ENCODE results near the gene HHIPL1.
"Not testable (repeated sequence)": the region's sequence is repeated elsewhere in the genome, so short reads cannot be mapped to it uniquely, and the experiment has no call there.

HHIPL1 gene

GRCh38 chr14:99633141-99633540 lies 11.8 kb upstream of the HHIPL1 start:
- in situ Hi-C loops (cut with MboI; ENCODE audit: low sequenced_read_pairs), result no loop called here

GRCh38 chr14:99633918-99634317 lies 11.0 kb upstream of the HHIPL1 start:
- in situ Hi-C loops (cut with MboI; ENCODE audit: low sequenced_read_pairs), result no loop called here

GRCh38 chr14:99634443-99634842 lies 10.5 kb upstream of the HHIPL1 start:
- in situ Hi-C loops (cut with MboI; ENCODE audit: low sequenced_read_pairs), result no loop called here

- in situ Hi-C loops (cut with MboI; ENCODE audit: low sequenced_read_pairs), result no loop called here
Measured at GRCh38 chr14:99635116-99635515, 9.8 kb upstream of the HHIPL1 start.

- in situ Hi-C loops (cut with MboI; ENCODE audit: low sequenced_read_pairs), result no loop called here
Measured at GRCh38 chr14:99636487-99636886, 8.4 kb upstream of the HHIPL1 start.

- in situ Hi-C loops (cut with MboI; ENCODE audit: low sequenced_read_pairs), result no loop called here
Measured at GRCh38 chr14:99637624-99638023, 7.3 kb upstream of the HHIPL1 start.

- in situ Hi-C loops (cut with MboI; ENCODE audit: low sequenced_read_pairs), result not testable (repeated sequence)
Measured at GRCh38 chr14:99642771-99643170, 2.2 kb upstream of the HHIPL1 start.

- in situ Hi-C loops (cut with MboI; ENCODE audit: low sequenced_read_pairs), result no loop called here
Measured at GRCh38 chr14:99643343-99643742, 1.6 kb upstream of the HHIPL1 start.

GRCh38 chr14:99644035-99644587 lies 818 bp upstream of the HHIPL1 start:
- in situ Hi-C loops (cut with MboI; ENCODE audit: low sequenced_read_pairs), result no loop called here

- in situ Hi-C loops (cut with MboI; ENCODE audit: low sequenced_read_pairs), result no loop called here
Measured at GRCh38 chr14:99645545-99646505, 896 bp downstream of the HHIPL1 start.

- in situ Hi-C loops (cut with MboI; ENCODE audit: low sequenced_read_pairs), result no loop called here
Measured at GRCh38 chr14:99647411-99647810, 2.5 kb downstream of the HHIPL1 start.

- in situ Hi-C loops (cut with MboI; ENCODE audit: low sequenced_read_pairs), result no loop called here
Measured at GRCh38 chr14:99648027-99648784, 3.3 kb downstream of the HHIPL1 start.

GRCh38 chr14:99649219-99649618 lies 4.3 kb downstream of the HHIPL1 start:
- in situ Hi-C loops (cut with MboI; ENCODE audit: low sequenced_read_pairs), result no loop called here

GRCh38 chr14:99649643-99650042 lies 4.7 kb downstream of the HHIPL1 start:
- in situ Hi-C loops (cut with MboI; ENCODE audit: low sequenced_read_pairs), result no loop called here

- in situ Hi-C loops (cut with MboI; ENCODE audit: low sequenced_read_pairs), result no loop called here
Measured at GRCh38 chr14:99650189-99650588, 5.3 kb downstream of the HHIPL1 start.

- in situ Hi-C loops (cut with MboI; ENCODE audit: low sequenced_read_pairs), result no loop called here
Measured at GRCh38 chr14:99651953-99652746, 7.2 kb downstream of the HHIPL1 start.

- in situ Hi-C loops (cut with MboI; ENCODE audit: low sequenced_read_pairs), result no loop called here
Measured at GRCh38 chr14:99654235-99654985, 9.5 kb downstream of the HHIPL1 start.

- in situ Hi-C loops (cut with MboI; ENCODE audit: low sequenced_read_pairs), result no loop called here
Measured at GRCh38 chr14:99655521-99655920, 10.6 kb downstream of the HHIPL1 start.

GRCh38 chr14:99656171-99656570 lies 11.2 kb downstream of the HHIPL1 start:
- in situ Hi-C loops (cut with MboI; ENCODE audit: low sequenced_read_pairs), result no loop called here

GRCh38 chr14:99657645-99658155 lies 12.8 kb downstream of the HHIPL1 start:
- in situ Hi-C loops (cut with MboI; ENCODE audit: low sequenced_read_pairs), result no loop called here

Data from HL-60/S4 treated with retinoic acid at 250 ng/mL for 4 days and 3 days (cell line).